Esophagus squamous epithelium (tissue), 5 donors: ENCODE measurements around the gene MAN2C1. TPM values are rescaled to one million over a fixed set of nuclear protein-coding genes. Genes with fewer than 3 reads are reported as not detected.
"Not testable (repeated sequence)": the region's sequence is repeated elsewhere in the genome, so short reads cannot be mapped to it uniquely, and the experiment has no call there.

ENCODE experiments used
- DNase-seq: peaks from one replicate; lab custom pipeline; 2025; lab: John Stamatoyannopoulos, UW
- H3K27ac ChIP-seq, 4 donors: fragments of 200-600 bp; sonication (generic); one replicate each; pipeline ENCODE4 v1.5.1; 2016 to 2019; ENCODE audit warnings: mild to moderate bottlenecking in 1 of 4
- H3K27me3 ChIP-seq, 4 donors: fragments of 200-600 bp; sonication (generic); 1 replicate in 3 of 4; 2 replicates in 1 of 4; pipeline versions ENCODE4 v1.5.1 to v1.6.0; 2017 to 2021; ENCODE audit warnings: antibody characterized with exemption in 1 of 4
- H3K36me3 ChIP-seq, 3 donors: fragments of 200-600 bp; sonication (generic); one replicate each; pipeline ENCODE4 v1.5.1; 2016 to 2019
- H3K4me1 ChIP-seq, 3 donors: fragments of 200-600 bp; sonication (generic); one replicate each; pipeline ENCODE4 v1.5.1; 2017 to 2019
- H3K4me3 ChIP-seq, 4 donors: fragments of 200-600 bp; sonication (generic); 1 replicate in 3 of 4; 2 replicates in 1 of 4; pipeline ENCODE4 v1.5.1; 2016 to 2019; ENCODE audit warnings: mild to moderate bottlenecking in 2 of 4, moderate library complexity in 1 of 4
- H3K9me3 ChIP-seq, 3 donors: fragments of 200-600 bp; sonication (generic); one replicate each; pipeline ENCODE4 v1.5.1; 2016 to 2019
- CTCF ChIP-seq, 6 experiments: fragments of 450-650 bp in 4 of 6; fragments of 200-600 bp in 2 of 6; sonication (generic) in 2 of 6; IDR thresholded peaks; one replicate each; pipeline ENCODE4 v1.5.1; 2016 to 2019; ENCODE audit warnings: antibody characterized with exemption in 6 of 6, mild to moderate bottlenecking in 4 of 6, moderate library complexity in 4 of 6
- POLR2A ChIP-seq, 4 donors: fragments of 450-650 bp; IDR thresholded peaks; one replicate each; pipeline ENCODE4 v1.6.1; 2017; ENCODE audit warnings: antibody characterized with exemption in 4 of 4, mild to moderate bottlenecking in 4 of 4, moderate library complexity in 3 of 4
- WGBS, 2 donors: methylation state at CpG; one replicate each; pipeline ENCODE4 v1.1.5; 2018; 5-methylcytosine and 5-hydroxymethylcytosine counted together
- intact Hi-C: fragments of 100-400 bp; cut with DNase I; formaldehyde crosslinking; loops from one replicate; pipeline ENCODE4 v1.15.0; 2022
- total RNA-seq, 4 donors: library from RNA; depleted of rRNA; stranded (reverse); fragments of >200 nt; gene quantifications; one replicate each; pipeline ENCODE4 v1.1.0, GENCODE V29; 2016
- donor health status: DM: yes; HTN: yes; CAD: no.

MAN2C1 gene
- total RNA-seq, 4 donors from 2014 or later: 60.3 to 134 (median 83.8) TPM

- peak in 2 of 6 experiments; percentile 14 to 23 for TF ChIP-seq CTCF (IDR thresholded peaks at IDR 0.05)
- TF ChIP-seq POLR2A (IDR thresholded peaks at IDR 0.05): no peak
- peak within 1 kb of the TSS; percentile 63 to 91 (median 85) for H3K4me3 ChIP-seq
- H3K27ac ChIP-seq: peak within 1 kb of the TSS; percentile 71 to 85 (median 79)
- H3K9me3 ChIP-seq: no peaks in the 10 kb centered on the region
- 0% methylated on average over 13 to 17 of the region's 42 CpGs for WGBS, 2 donors
- DNase-seq: peak; percentile 56
- peaks cover 0 to 25% (median 0%) of the 10 kb centered on the region in 3 donors for H3K36me3 ChIP-seq
- intact Hi-C loops: no loop called here
- H3K27me3 ChIP-seq: no peaks in the 10 kb centered on the region
- H3K4me1 ChIP-seq: peaks cover 8 to 22% (median 10%) of the 10 kb centered on the region in 3 donors
Measured at GRCh38 chr15:75335705-75336355, 32.6 kb downstream of the MAN2C1 start, which contains the start of gene COMMD4. Gene COMMD4 (plus strand): TSS chr15:75336063. CDS start chr15:75336090, 27 bp downstream.

GRCh38 chr15:75335313-75335704 lies 33.1 kb downstream of the MAN2C1 start:
- Histone ChIP-seq H3K4me3 (peak overlapping the region; percentile 63 to 91 (median 85)), H3K9me3 (no peaks in the 10 kb centered on the region), H3K27ac (peak overlapping the region; percentile 71 to 85 (median 79)), H3K27me3 (no peaks in the 10 kb centered on the region), H3K4me1 (peaks cover 8 to 22% (median 10%) of the 10 kb centered on the region in 3 donors), H3K36me3 (peaks cover 0 to 20% (median 0%) of the 10 kb centered on the region in 3 donors)
- intact Hi-C loops: no loop called here
- TF ChIP-seq POLR2A (IDR thresholded peaks at IDR 0.05) (no peak), CTCF (IDR thresholded peaks at IDR 0.05) (no peak)
- DNase-seq: no peak
- 34 to 41% methylated on average over 3 of the region's 3 CpGs for WGBS, 2 donors

- peaks cover 8 to 22% (median 10%) of the 10 kb centered on the region in 3 donors for H3K4me1 ChIP-seq
- H3K9me3 ChIP-seq, H3K27ac ChIP-seq, H3K27me3 ChIP-seq, H3K4me3 ChIP-seq, H3K36me3 ChIP-seq, DNase-seq, intact Hi-C loops: not testable (repeated sequence)
- 77 to 88% methylated on average over 15 of the region's 15 CpGs for WGBS, 2 donors
Measured at GRCh38 chr15:75333654-75334419, 34.6 kb downstream of the MAN2C1 start.

DNA sequence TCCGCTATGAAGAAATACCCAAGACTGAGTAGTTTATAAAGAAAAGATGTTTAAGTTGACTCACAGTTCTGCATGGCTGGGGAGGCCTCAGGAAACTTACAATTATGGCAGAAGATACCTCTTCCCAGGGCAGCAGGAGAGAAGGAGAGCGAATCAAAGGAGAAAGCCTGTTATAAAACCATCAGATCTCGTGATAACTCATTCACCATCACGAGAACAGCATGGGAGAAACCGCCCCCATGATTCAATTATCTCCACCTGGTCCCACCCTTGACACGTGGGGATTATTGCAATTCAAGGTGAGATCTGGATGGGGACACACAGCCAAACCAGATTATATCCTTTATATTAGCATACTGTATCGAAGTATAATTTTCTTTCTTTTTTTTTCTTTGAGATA lies 36.3 kb downstream of the MAN2C1 start:
- WGBS, 2 donors: 68% methylated on average over 7 of the region's 7 CpGs
- intact Hi-C loops, H3K9me3 ChIP-seq: not testable (repeated sequence)

GRCh38 chr15:75329571-75329970 lies 38.8 kb downstream of the MAN2C1 start:
- no peak for DNase-seq
- Histone ChIP-seq H3K4me3 (no peak overlapping the region), H3K4me1 (no peaks in the 10 kb centered on the region), H3K27me3 (no peaks in the 10 kb centered on the region), H3K27ac (no peak overlapping the region), H3K9me3 (no peaks in the 10 kb centered on the region), H3K36me3 (no peaks in the 10 kb centered on the region)
- intact Hi-C loops: loop anchor here (10.0 kb wide), 1 partner anchor 95 kb away; no protein-coding TSS in a partner anchor
- 100% methylated on average over 1 to 2 of the region's 2 CpGs for WGBS, 2 donors
- no peak for TF ChIP-seq POLR2A (IDR thresholded peaks at IDR 0.05)
- no peak for TF ChIP-seq CTCF (IDR thresholded peaks at IDR 0.05)

More for the DNA sequence above, 36.3 kb downstream of the MAN2C1 start:
- DNase-seq, H3K27me3 ChIP-seq, H3K36me3 ChIP-seq, H3K27ac ChIP-seq, H3K4me3 ChIP-seq: not testable (repeated sequence)
- peaks cover 8 to 19% (median 10%) of the 10 kb centered on the region in 3 donors for H3K4me1 ChIP-seq
